Stimulated activated CD4-positive, alpha-beta T cell treated with anti-CD3 and anti-CD28 coated beads, Interleukin-1b, Interleukin-23, amount 100 ng/mL, for 48 hours (primary cell): ENCODE results near the gene PSTK.

Source experiments
- DNase-seq: peaks from one replicate; pipeline ENCODE4 v3.0.0-alpha.2; 2020

The PSTK gene

DNA sequence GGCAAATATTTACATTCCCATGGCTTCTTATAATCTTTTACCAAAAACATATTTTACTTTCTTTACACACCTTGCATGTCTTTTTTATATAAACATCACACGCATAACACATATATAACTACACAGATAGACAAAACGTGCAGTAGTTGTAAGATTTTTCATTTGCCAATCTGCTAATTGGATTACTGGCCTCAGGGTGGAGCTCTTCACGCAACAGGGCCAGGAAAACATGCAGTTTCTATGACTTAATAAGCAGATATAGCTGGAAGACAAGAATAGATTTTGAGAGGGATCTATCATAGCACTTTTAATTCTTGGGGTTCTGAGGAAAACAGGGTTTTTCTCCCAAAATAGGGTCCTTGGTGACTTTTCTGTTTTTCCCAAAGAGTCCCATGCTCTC, 41.3 kb downstream of the PSTK start:
- DNase-seq, result no peak

GRCh38 chr10:123024540-123024939, 44.3 kb downstream of the PSTK start:
- DNase-seq, result no peak

DNA sequence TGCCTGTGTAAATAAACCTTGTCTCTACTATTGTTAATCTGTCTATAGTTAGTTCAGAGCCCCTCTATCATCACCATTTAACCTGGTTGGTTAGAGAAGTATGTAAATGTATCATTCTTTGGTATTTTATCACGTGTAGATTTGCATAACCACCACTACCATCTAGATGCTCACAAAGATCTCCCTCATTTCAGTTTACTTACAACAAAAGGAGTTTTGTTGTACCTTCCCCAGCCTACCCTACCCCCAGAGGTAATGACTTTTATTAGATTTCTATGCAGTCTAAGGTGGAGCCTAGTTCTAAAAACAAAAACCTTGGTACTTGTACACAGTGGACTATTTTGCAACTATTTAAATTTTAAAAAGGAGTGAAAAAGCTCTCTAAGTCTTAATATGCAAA, 46.1 kb downstream of the PSTK start:
- DNase-seq, result no peak

DNA sequence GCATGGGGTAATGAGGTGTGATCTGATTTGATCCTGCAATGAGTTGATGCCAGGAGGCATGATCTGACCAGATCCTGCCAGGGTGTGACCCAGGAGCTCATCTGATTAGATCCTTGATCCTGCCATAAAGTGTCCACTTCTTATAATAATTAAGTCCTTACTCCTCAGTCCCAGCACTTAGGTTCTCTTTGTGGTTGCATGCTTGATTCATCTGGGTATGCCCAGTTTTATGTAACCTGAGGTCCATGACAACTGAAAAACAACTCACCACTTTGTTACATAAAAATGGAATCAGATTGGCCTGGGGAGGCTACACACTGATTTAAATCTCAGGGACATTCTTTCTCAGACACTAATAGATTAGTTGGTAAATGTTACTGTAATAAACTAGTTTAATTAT, 47.7 kb downstream of the PSTK start:
- no peak for DNase-seq

DNA sequence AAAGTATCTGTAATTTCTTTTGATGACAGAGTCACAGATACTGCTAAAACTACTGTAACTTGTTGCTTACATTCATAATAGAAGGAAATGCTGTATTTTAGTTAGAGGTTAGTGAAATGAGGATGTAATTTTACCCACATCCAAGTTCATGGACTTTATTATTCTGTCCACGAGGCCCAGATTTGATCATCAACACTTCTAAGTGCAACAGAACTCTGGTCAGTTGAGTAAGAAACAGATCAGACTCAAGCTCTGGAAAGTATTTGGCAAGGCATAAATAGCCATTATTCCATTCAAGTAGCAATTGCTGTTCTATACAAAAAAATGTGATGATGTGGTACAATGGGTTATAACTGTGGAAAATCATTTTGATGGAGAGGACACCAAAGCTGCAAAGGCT, 50.9 kb downstream of the PSTK start:
- DNase-seq, result no peak

- no peak for DNase-seq
Measured at GRCh38 chr10:123034332-123034731, 54.1 kb downstream of the PSTK start.

GRCh38 chr10:123035467-123036086, 55.4 kb downstream of the PSTK start:
- DNase-seq, result no peak

DNA sequence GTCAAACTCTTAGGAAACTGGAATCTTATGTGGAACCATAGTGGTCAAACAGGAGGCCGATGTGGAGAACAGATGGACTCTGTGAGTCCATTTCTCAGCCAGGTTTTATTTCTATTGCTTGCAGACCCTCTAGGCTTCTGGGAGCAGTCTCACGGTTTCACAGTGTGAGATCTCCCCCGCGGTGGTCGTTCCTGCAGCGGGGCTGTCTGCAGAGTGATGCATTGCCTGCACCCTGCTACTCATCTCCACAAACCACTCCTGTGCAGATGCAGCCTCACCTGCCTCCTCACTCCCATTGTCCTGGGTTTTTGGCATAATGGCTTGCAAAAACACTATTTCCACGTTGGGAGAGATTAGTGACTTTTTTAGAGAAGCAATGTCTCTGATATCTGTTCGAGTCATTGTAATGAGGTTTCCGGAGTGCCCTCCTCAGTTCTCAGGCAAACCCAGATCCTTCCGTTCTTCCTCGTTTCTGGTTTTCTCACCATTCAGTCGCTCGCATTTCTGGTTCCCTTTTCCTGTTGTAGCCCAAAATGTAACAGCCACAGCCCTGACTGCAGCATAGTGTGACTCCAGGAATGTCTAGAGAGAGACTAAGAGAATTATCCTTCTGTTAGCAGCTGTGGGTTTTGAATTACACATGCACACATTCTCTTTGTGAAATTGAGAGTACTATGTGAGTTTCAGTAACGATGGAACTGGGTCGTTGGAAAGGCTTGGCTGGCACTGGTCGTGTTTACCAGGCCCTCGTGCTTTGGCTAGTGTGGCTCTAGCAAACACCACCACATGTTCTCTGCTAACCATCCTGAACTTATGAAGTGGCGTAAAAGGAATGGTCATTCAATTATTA, 58.8 kb downstream of the PSTK start:
- DNase-seq, result no peak

DNA sequence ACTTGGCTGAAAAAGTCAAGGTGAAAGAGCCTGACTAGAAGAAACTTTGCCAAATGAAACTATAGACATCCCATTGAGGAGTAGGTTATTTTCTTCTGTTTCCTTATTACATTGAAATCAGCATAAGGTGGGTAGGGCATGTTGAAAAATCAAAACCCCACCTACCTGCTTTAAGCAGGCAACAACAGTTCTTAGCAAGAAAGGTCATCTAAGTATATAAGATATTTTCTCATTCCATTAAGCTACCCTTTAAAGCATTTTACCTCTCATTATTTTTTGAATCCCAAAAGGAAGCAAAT, 59.4 kb downstream of the PSTK start:
- DNase-seq, result no peak
